Measurements from ENCODE around the gene JUNB.

GRCh38 chr19:12788042-12788681 is 3.1 kb upstream of the JUNB start:
- no peak for TF ChIP-seq ARNTL (CRISPR knock-in tag; IDR thresholded peaks at IDR 0.05; ENCODE audit: borderline replicate concordance, low read depth)
- no peak for TF ChIP-seq ESRRG (CRISPR knock-in tag; IDR thresholded peaks at IDR 0.05)
- TF ChIP-seq ZC3H10 (CRISPR knock-in tag; IDR thresholded peaks at IDR 0.05) = no peak
- no peak for TF ChIP-seq OSR1 (CRISPR knock-in tag; IDR thresholded peaks at IDR 0.05)
- no peak for TF ChIP-seq PATZ1 (CRISPR knock-in tag; IDR thresholded peaks at IDR 0.05; ENCODE audit: borderline replicate concordance)
- TF ChIP-seq ZNF8 (CRISPR knock-in tag; IDR thresholded peaks at IDR 0.05) = no peak
- no peak for TF ChIP-seq RARB (CRISPR knock-in tag; IDR thresholded peaks at IDR 0.05)
- TF ChIP-seq TSHZ2 (CRISPR knock-in tag; IDR thresholded peaks at IDR 0.05) = no peak
